M059J (cell line): ENCODE measurements around the gene CYP4A11. TPM values are rescaled to one million over a fixed set of nuclear protein-coding genes. Genes with fewer than 3 reads are reported as not detected.
A peak's percentile ranks its signal among the peaks of the same experiment; 100 is the strongest.
"Not testable (repeated sequence)": the region's sequence is repeated elsewhere in the genome, so short reads cannot be mapped to it uniquely, and the experiment has no call there.

Experiments used
- DNase-seq: peaks from one replicate; pipeline ENCODE4 v3.0.0-alpha.2; 2012; ENCODE audit warnings: low read depth
- total RNA-seq: library from RNA; depleted of rRNA; stranded (reverse); fragments of >200 nt; shearing (Covaris generic); gene quantifications from 2 replicates; pipeline ENCODE4 v1.2.3, GENCODE V29; 2014; rRNA removed

Gene CYP4A11, protein sequence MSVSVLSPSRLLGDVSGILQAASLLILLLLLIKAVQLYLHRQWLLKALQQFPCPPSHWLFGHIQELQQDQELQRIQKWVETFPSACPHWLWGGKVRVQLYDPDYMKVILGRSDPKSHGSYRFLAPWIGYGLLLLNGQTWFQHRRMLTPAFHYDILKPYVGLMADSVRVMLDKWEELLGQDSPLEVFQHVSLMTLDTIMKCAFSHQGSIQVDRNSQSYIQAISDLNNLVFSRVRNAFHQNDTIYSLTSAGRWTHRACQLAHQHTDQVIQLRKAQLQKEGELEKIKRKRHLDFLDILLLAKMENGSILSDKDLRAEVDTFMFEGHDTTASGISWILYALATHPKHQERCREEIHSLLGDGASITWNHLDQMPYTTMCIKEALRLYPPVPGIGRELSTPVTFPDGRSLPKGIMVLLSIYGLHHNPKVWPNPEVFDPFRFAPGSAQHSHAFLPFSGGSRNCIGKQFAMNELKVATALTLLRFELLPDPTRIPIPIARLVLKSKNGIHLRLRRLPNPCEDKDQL
- not detected in 2 replicates for total RNA-seq

DNA sequence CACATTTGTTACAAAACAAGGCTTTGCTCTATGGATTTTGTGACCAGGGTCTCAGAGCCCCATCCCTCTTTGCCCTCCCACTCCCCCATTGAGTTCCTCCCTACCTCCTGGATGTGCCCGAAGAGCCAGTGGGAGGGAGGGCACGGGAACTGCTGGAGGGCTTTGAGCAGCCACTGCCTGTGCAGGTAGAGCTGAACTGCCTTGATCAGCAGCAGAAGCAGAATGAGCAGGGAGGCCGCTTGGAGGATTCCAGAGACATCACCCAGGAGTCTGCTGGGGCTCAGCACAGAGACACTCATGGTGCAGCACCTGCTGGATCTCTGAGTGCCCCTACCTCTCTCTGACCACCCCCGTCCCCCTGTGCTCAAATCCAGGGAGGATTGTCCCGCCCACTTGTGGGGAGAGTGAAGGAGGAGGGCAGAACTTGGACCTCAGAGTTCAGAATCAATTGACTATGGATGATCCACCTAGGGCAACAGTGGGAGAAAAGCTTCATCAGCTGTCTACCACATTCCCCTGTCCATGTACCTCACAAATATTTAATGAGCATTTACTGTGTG is at the start of gene CYP4A11:
TSS of gene CYP4A11 (minus strand) at position 342 of the 560 bp plus-strand sequence. CDS start at position 299, 43 bp downstream.
- no peak for DNase-seq

DNA sequence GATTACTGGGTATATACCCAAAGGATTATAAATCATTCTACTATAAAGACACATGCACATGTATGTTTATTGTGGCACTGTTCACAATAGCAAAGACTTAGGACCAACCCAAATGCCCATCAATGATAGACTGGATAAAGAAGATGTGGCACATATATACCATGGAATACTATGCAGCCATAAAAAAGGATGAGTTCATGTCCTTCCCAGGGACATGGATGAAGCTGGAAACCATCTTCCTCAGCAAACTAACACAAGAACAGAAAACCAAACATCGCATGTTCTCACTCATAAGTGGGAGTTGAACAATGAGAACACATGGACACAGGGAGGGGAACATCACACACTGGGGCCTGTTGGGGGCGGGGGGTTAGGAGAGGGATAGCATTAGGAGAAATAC is 49.3 kb upstream of the CYP4A11 start:
- not testable (repeated sequence) for DNase-seq

DNA sequence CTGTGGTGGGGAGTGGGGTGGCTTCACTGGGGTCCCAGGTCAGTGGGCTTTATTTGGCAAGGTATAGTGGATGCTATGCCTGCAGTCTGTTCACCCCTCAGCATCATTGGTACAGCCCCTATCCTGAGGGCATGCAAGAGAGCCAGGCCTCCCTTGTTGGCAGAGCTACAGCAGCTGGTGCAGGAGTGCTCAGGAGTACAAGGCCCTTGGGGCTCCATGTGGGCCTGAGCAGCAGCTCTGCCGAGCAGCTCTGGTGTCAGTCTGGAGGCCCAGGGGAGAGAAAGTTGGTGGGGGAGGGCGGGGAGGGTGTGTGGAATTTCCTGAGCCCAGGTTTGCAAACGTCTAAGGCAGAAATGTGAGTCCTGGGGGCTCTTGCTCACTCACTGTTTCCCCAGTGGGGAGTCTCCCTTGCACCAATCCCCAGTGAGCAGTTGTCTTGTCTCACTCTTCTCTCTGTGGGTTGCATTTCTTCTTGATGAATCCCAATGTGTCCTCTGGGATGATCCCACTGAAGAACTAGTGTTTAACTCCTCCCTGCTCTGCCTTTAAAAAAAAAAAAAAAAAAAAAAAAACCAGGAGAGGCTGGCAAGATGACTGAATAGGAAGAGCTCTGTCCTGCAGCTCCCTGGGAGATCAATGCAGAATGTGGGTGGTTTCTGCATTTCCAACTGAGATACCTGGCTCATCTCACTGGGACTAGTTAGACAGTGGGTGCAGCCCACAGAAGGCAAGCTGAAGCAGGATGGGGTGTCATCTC is 42.7 kb upstream of the CYP4A11 start:
- no peak for DNase-seq

DNA sequence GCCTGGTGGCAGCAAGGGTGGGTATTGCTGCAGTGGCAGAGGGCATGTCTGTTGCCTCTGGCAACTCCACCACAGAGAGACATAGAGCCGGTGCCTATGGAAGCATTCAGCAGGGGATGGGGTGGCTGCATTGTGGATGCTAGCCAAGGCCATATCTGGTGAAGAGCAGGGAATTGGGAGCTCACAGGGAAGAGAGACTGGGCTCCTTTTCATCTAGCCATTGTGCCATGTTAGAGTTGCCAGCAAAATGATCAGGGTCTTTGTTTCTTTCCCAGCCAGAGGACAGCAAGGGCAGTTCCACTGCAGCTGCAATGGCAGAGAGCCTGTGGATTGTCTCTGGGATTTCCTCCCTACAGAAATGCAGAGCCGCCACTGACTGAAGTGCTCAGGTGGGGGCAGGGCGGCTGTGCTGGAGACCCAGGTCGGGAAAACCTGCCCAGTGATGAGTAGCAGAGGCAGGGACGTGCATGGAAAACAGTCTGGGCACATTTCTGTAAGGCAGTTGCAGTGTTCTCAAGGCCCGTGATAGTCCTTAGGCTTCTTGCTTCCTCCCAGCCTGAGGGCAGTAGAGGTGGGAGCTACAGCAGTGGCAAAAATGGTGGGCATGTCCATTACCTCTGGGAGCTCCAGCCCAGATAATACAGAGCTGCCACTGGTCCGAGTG is 42.0 kb upstream of the CYP4A11 start:
- no peak for DNase-seq

DNA sequence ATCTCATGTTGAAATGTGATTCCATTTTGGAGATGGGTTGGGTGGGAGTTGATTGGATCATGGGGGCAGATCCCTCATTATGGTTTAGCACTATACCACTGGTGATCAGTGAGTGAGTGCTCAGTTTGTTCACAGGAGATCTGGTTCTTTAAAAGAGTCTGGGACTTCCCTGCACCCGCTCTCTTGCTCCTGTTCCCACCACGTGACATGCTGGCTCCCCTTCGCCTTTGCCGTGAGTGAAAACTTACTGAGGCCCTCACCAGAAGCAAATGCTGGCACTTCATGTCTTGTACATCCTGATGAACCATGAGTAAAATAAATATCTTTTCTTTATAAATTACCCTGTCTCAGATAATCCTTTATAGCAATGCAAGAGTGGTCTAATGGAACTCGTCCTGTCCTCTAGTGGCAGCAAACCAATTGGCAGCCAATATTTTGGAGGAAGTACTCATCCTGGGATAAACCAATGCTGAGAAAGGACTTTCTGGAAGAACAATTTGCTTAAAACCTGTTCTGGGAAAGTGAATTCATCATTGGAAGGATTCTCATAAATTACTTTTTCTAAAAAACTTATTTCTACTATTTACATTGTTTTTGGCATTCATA is 27.8 kb upstream of the CYP4A11 start:
- no peak for DNase-seq

DNA sequence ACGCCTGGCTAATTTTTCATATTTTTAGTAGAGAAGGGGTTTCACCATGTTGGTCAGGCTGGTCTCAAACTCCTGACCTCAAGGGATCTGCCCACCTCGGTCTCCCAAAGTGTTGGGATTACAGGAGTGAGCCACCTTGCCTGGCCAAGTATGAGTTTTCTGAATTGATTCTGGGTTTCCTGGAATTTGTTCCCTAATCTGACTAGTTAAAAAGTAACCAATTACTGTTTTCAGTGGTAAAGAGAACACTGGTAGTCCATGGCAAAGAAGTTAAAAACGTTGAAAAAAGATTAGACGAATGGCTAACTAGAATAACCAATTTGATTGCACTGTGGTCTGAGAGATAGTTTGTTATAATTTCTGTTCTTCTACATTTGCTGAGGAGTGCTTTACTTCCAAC is 21.0 kb upstream of the CYP4A11 start:
- DNase-seq, result not testable (repeated sequence)

DNA sequence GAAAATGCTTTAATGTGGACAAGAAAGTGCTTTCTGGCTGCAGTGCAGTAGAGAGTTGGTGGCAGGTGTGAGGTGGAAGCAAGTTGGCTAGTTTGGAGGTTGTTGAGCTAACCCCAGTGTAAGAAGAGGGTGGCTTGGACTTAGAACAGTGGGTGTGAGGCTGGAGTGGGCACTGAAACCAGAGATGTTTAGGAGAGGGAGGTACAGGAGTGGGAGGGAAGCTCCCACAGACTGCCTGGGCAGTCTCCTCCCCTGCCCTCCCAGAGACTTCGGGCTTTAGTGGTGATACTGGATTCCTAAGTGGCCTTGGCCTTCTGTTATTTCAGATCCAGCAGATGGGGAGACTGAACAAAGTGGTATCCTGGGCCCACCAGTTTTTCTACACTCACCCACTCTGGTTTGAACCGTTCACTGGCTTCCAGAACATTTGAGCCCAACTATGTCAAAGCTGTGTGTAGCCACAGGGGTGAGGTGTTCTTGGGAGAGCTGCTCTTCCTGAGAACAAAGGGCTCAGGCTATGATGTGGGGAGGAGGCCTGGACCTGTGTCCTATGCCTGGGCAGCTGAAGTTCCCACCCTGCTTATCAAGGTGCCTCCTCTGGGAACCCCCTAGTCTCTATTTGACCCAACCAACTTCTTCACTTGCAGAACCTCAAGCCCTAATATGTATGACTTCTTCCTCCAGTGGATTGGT is 19.9 kb upstream of the CYP4A11 start:
- no peak for DNase-seq

DNA sequence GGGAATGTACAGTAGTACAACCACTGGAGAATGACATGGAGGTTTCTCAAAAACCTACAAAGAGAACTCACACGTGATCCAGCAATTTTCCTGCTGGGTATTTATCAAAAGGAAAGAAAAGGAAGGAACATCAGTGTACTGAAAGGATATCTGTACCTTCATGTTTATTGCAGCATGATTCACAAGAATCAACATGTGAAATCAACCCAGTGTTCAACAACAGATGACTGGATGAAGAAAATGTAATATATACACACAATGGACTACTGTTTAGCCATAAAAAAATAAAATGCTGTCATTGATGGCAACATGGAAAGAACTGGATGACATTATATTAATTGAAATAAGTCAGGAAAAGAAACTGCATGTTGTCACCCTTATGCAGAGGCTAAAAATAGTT is 19.0 kb upstream of the CYP4A11 start:
- no peak for DNase-seq

DNA sequence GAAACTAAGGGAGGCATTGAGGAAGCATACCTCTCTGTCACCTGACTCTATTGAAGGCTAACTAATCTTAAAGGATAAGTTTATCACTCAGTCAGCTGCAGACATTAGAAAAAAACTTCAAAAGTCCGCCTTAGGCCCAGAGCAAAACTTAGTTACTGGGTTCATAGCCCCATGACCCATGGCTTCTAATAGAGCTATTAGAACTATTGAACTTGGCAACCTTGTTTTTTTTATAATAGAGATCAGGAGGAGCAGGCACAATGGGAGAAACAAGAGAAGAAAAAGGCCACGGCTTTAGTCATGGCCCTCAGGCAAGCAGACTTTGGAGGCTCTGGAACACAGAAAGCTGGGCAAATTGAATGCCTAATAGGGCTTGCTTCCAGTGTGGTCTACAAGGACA is 13.8 kb upstream of the CYP4A11 start:
- DNase-seq, result not testable (repeated sequence)

DNA sequence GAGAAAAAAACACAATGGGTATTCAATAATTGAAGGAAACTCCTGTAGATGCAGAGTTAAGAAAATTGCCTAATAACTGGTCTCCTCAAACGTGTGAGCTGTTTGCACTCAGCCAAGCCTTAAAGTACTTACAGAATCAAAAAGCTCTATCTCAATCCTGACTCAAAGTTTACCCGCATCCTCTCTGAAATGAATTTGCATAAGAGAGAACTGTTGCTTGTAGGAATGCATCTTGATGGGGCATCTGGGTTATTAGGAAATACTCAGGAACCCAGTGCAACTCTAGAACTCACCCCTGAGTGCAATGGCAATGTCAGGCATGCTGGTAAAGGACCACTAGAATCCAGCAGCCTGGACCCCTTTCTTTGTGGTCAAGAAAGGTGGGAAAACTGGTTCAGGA is 12.6 kb upstream of the CYP4A11 start:
- not testable (repeated sequence) for DNase-seq

DNA sequence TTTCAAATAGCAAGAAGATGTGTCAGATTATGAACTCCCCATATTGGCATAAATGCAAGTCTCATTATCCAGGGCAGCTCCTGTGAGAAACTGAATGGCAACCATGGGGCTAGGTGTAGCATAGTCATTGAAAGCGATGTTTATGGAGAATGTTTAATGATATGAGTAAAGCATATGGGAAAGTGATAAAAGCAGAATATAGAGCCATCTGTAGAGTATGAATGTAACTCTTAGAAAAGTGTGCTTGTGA is 8.1 kb upstream of the CYP4A11 start:
- not testable (repeated sequence) for DNase-seq

DNA sequence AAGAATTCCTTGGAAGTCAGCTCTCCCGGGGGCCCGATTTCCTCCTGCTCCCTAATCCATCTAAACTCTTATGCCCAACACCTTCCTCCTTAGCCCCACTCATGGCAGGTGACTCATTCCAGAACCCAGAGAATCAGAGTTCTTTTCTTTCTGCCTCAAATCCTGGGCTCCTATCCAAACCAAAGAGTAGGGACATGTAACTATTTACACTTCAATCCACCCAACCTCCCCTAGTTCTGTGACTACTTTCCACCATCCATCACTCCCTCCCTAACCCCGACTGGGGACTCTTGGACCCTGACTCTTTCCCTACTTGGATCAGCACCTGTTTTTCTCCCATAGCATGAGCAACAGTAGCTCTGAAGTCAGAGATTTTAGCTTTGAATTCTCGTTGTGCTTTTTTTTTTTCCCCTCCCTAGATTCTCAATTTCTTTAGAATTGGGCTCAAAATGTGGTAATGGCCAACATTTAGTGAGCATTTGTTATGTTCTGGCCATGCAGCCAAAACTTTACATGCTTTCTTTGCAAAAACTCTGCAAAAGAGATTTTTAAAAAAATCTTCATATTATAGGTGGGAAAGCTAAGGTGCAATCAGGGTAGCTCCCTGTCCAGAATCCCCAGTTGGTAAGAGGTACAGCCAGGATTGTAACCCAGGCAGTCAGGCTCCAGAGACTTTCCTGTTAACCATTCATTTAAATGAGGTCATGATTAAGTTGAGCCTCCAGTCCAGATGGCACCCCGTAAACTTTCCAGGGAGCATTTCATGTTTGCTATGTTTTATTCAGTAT is 7.5 kb upstream of the CYP4A11 start:
- peak; percentile 56 for DNase-seq

DNA sequence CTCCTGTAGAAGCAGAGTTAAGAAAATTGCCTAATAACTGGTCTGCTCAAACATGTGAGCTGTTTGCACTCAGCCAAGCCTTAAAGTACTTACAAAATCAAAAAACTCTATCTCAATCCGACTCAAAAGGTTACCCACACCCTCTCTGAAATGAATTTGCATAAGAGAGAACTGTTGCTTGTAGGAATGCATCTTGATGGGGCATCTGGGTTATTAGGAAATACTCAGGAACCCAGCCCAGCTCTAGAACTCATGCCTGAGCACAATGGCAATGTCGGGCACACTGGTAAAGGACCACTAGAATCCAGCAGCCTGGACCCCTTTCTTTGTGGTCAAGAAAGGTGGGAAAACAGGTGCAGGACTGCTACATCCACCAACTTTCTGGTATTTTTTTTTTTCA is 6.4 kb upstream of the CYP4A11 start:
- DNase-seq, result not testable (repeated sequence)

DNA sequence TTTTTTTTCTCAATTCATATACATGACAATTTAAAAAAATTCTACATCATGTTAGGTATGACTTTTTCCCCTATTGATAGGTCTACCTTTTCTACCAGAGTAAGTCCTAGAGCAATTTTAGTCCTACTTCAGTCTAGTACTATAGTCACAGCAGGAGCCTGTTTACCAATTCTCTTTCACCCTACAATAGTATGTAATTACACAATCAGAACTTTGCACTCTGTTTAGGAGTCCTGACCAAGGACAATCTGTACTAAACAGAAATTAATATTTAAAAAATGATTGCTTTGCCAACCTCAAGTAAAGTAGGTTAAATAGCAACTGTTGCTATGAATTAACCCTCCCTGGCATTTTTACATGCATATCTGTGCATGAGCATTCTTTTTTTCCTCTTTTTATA is 810 bp upstream of the CYP4A11 start:
- DNase-seq, result no peak

DNA sequence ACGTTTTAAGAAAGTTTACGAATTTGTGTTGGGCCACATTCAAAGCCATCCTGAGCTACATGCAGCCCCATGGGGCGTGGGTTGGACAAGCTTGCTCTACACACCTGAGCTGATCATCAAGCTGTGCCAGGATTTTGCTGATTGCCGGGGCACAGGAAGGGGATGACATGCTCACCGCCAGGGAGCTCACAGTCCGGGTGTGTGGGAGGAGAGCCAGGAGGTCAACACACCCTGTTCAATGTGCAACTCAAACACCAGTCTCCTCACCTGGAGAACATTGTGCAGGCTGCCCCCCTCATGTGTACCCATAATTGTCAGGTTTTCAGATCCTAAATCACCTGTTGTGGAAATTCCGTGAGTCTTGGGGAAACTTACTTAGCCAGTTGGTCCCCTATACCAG is 969 bp downstream of the CYP4A11 start:
- no peak for DNase-seq

DNA sequence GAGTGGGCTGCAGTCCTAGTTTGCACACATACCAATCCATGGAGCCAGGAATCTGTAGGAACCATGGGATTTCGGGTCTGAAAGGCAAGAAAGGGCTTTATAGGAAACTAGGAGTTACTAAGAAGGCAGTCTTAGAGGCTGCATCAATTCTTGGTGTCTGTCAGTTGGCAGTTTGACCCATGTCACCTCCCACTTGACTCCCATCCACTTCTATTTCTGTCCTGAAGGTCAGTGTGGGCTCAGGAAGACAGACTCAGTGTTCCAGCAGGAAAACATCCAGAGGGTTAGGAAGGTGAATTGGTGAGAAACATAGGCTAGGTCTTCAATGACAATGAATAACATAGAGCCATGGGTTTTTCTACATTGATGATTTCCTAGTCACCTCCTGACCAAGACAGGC is 4.0 kb downstream of the CYP4A11 start:
- no peak for DNase-seq

DNA sequence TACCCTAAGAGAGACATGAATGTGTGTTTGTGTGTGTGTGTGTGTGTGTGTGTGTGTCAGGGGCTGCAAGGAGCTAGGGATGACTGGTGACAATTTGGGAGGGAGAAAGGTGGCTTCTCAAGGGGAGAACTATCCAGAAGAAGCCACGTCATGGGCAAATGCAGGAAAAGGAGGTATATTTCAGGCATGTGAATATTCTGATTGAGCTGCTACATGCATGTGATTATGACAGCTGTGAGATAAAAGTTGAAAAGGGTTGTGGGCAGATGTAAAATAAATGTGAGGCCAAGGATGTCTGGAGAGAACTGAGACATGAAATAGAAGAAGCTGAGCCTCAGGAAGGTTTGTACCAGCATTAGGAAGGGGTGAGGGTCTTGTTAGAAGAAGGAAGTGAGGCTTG is 4.5 kb downstream of the CYP4A11 start:
- no peak for DNase-seq

DNA sequence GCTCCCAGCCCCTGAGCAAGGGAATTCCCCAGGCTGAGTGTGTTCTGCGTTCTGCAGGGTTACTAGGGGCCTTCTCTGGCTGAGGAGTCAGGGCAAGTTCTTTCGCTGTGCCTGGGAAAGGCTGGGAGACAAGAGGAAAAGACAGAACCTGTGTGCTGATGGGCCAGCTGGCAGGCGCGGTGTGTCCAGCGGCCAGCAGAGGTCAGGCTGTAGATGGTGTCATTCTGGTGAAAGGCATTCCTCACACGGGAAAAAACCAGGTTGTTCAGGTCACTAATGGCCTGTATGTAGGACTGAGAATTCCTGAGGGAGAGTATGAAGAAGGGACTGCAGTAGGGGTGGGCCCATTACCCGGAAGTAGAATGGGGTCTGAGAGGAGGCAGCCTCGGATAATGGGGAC is 6.4 kb downstream of the CYP4A11 start:
- peak; percentile 3 for DNase-seq

DNA sequence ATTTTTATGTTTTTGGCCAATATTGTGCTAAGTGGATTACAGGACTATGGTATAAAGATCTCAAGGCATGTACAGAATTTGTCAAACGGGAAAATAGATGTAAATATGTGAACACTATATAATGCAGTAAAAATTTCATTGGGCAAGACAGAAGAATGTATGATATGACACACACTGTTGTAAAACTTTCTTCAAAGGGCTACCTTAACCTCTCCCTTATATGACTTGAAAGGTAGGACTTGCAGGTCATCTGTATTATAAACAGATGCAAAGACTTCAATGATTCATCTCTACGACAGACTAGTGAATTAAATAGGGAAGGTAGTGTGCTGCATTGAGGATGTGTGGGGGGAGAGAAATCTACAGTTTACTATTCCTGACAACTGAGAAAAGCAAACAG is 9.3 kb downstream of the CYP4A11 start:
- DNase-seq, result not testable (repeated sequence)

DNA sequence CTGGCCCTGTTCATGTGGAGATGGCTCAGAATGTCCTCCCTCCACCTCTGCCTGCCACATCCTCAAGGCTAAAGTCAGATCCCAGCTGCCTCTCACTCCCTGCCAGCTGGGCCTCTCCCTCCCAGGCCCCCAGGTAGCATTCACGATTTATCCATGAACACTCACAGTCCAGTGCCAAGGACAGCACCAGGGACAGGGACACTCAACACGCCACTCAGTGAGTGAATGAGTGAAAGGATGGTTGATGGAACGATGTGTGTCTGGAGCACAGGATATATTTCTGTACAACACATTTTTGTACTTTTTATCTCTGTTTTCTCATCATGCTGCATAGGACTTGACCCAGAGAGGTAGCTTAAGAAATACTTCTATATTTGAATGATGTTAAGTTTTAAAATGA is 10.1 kb downstream of the CYP4A11 start:
- DNase-seq, result no peak
